GM21367 (cell line): ENCODE results near the gene ITPK1.
"Not testable (repeated sequence)": the region's sequence is repeated elsewhere in the genome, so short reads cannot be mapped to it uniquely, and the experiment has no call there.

Experiments
- ATAC-seq: cut with Tn5 transposase; IDR thresholded peaks from one replicate; pipeline ENCODE4 v1.9.1; 2021; ENCODE audit not compliant: unreplicated experiment

The ITPK1 gene

GRCh38 chr14:93115821-93116675 lies at the start of gene ITPK1:
Gene ITPK1, minus strand, starts transcription at chr14:93115925. Its CDS starts 762 bp downstream, at chr14:93115163.
- ATAC-seq, result peak; percentile 46

- ATAC-seq, result no peak
Observed at GRCh38 chr14:93163564-93163963, 47.8 kb upstream of the ITPK1 start.

GRCh38 chr14:93161411-93161940 lies 45.8 kb upstream of the ITPK1 start:
- ATAC-seq, result no peak

GRCh38 chr14:93160353-93160801 lies 44.7 kb upstream of the ITPK1 start:
- no peak for ATAC-seq

- ATAC-seq, result not testable (repeated sequence)
Observed at GRCh38 chr14:93159625-93160352, 44.1 kb upstream of the ITPK1 start.

DNA sequence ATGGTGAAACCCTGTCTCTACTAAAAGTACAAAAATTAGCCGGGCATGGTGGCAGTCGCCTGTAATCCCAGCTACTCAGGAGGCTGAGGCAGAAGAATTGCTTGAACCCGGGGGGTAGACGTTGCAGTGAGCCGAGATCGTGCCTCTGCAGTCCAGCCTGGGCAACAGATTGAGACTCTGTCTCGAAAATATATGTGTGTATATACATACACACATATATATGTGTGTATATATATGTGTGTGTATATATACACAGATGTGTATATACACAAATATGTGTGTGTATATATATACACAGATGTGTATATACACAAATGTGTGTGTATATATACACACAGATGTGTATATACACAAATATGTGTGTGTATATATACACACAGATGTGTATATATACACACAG lies 42.6 kb upstream of the ITPK1 start:
- ATAC-seq, result not testable (repeated sequence)

GRCh38 chr14:93156693-93157369 lies 41.1 kb upstream of the ITPK1 start:
- ATAC-seq, result no peak

DNA sequence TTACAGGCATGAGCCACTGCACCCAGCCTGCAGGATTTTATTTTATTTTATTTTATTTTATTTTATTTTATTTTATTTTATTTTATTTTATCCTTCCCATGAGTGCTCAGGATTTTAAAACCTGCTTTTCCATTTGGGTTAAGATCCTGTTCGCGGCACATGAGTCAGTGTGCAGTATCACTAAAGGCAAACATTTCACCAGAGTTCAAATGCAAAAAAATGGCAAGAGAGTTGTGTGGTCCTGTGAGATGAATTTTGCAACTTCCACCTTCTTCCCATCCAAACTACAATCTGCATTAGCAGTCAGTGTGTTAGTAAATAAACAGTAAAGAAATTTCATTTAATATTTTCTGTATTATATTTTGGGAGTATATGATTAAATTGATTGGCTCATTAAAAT lies 39.9 kb upstream of the ITPK1 start:
- ATAC-seq, result no peak

GRCh38 chr14:93153121-93153520 lies 37.4 kb upstream of the ITPK1 start:
- no peak for ATAC-seq

DNA sequence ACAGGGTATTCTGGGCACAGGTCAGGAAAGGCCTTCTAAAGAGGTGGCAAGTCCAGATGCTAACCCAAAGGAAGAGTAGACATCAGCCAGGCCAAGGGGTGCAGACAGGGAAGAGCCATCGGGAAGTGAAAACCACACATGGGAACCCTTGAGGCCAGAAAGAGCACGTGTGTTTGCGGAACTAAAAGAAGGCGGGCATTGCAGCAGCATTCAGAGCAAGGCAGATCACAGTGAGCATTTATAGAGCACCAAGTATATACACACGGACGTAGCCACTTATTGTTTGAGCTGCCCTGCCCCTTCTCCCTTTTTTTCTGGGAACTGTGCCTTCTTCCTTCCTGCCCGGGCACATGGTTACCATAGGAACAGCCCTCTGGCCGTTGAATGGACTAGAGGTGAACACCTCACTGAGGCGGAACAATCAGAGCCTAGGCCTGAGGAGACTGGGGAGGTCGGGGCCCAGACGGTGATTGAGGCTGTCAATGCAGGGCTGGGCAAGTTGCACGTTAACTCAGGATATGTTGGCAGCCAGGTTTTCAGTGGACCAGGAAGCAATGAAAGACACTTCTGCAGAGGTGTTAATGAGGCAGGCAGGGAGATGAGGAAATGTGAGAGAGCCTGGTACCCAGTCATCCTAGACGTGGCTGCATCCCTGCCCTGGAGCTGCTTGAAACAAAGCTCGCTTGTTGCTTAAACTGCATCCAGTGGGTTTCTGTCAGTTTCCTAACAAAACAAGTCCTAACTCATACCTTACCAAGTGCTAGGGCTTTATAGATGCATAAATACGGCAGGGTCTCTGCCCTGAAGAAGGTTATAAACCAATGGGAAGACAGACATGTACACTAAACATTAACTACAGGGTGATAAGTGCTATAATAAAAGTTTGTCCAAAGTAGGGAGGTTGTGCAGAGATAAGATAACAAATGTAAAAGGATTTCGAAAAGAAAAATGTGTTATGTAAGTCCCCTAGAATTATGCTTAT lies 34.8 kb upstream of the ITPK1 start:
- ATAC-seq, result no peak

- ATAC-seq, result no peak
Observed at GRCh38 chr14:93148979-93149378, 33.3 kb upstream of the ITPK1 start.

GRCh38 chr14:93146119-93146518 lies 30.4 kb upstream of the ITPK1 start:
- ATAC-seq, result no peak

- no peak for ATAC-seq
Observed at GRCh38 chr14:93142854-93143652, 27.3 kb upstream of the ITPK1 start.

DNA sequence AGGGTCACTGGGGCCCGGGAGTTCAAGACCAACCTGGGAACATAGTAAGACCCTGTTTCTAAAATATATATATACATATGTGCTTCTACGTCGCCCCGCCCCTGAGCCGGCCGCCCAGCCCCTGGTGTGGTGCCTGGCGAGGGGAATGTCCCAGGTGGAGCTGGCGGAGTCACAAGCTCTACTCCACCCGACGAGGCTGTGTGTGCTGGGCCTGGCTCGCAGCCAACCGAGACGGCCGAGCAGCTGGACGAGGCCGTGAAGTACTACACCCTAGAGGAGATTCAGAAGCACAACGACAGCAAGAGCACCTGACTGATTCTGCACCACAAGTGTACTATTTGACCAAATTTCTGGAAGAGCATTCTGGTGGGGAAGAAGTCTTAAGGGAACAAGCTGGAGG lies 22.1 kb upstream of the ITPK1 start:
- no peak for ATAC-seq

DNA sequence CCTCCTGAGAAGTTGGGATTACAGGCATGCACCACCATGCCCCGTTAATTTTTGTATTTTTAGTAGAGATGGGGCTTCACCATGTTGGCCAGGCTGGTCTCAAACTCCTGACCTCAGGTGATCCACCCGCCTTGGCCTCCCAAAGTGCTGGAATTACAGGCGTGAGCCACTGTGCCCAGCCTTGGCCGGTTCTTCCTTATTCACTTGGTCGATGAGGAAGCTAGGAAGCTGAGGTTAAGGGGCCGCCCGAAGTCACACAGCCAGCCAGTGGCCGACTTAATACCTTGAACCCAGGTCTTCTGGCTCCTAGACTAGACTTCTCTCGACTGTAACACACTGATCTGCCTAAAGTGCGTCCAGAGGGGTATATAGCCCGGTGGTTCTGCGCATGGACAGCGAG lies 20.8 kb upstream of the ITPK1 start:
- ATAC-seq, result not testable (repeated sequence)

- no peak for ATAC-seq
Observed at GRCh38 chr14:93136009-93136408, 20.3 kb upstream of the ITPK1 start.

DNA sequence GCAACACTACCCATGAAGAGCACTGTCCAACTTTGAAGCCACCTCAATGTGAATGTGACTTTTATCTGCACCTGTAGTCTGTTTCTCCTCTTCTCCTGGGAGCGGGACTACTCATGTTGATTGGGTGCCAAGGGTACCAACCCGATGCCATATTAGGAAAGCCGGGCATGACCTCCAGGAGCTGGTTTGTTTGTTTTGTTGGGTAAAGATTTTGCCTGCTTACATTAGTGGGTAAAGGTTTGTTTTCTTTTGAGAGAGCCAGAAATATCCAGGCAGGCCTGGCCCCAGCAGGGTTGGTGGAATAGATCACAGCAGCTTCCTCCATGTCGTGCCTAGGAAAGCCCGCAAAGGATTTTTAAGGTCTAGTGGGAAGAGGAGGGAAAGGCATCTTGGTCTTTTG lies 19.7 kb upstream of the ITPK1 start:
- no peak for ATAC-seq

DNA sequence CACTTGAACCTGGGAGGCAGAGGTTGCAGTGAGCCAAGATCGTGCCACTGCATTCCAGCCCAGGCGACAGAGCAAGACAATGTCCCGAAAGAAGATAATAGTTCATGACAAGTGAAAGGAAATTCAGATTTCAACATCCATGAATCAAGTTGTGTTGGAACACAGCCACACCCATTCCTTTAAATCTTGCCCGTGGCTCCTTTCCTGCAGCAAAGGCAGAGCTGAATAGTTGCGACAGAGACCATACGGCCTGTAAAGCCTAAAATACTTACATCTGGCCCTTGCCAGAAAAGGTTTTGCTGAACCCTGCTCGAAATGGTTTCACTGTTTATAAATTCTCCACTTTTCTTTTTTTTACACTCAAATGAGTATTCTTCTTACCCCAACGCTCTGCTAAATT lies 17.7 kb upstream of the ITPK1 start:
- no peak for ATAC-seq

GRCh38 chr14:93132472-93133065 lies 16.8 kb upstream of the ITPK1 start:
- ATAC-seq, result no peak
